Activated CD4-positive, CD25-positive, alpha-beta regulatory T cell treated with anti-CD3 and anti-CD28 coated beads, Interleukin-2, amount 50 U/mL, for 72 hours (primary cell): ENCODE data around the gene JAML.
A peak's percentile ranks its signal among the peaks of the same experiment; 100 is the strongest.
"Not testable (repeated sequence)": the region's sequence is repeated elsewhere in the genome, so short reads cannot be mapped to it uniquely, and the experiment has no call there.

Experiments
- DNase-seq: peaks from one replicate; pipeline ENCODE4 v3.0.0; 2021

Gene JAML

GRCh38 chr11:118192817-118193216 is 32.0 kb downstream of the JAML start:
- DNase-seq = not testable (repeated sequence)

DNA sequence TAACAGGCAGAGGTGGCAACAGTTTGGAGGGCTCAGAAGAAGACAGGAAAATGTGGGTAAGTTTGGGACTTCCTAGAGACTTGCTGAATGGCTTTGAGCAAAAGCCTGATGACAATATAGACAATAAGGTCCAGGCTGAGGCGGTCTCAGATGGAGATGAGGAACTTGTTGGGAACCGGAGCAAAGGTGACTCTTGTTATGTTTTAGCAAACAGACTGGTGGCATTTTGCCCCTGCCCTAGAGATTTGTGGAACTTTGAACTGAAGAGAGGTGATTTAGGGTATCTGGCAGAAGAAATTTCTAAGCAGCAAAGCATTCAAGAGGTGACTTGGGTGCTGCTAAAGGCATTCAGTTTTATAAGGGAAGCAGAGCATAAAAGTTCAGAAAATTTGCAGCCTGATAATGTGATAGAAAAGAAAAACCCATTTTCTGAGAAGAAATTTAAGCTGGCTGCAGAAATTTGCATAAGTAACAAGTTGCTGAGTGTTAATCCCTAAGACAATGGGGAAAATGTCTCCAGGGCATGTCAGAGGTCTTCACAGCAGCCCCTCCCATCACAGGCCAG is 33.8 kb downstream of the JAML start:
- not testable (repeated sequence) for DNase-seq

- no peak for DNase-seq
Measured at GRCh38 chr11:118186346-118187107, 38.3 kb downstream of the JAML start.

GRCh38 chr11:118184784-118185579 is 39.8 kb downstream of the JAML start:
- DNase-seq = no peak

DNA sequence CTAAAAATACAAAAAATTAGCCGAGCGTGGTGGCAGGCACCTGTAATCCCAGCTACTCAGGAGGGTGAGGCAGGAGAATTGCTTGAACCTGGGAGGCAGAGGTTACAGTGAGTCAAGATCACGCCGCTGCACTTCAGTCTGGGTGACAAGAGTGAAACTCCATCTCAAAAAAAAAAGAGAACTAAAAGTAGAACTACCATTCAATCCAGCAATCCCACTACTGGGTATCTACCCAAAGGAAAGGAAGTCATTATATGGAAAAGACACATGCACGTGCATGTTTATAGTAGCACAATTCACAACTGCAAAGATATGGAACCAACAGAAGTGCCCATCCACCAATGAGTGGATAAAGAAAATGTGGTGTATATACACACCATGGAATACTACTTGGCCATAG is 41.1 kb downstream of the JAML start:
- DNase-seq = not testable (repeated sequence)

DNA sequence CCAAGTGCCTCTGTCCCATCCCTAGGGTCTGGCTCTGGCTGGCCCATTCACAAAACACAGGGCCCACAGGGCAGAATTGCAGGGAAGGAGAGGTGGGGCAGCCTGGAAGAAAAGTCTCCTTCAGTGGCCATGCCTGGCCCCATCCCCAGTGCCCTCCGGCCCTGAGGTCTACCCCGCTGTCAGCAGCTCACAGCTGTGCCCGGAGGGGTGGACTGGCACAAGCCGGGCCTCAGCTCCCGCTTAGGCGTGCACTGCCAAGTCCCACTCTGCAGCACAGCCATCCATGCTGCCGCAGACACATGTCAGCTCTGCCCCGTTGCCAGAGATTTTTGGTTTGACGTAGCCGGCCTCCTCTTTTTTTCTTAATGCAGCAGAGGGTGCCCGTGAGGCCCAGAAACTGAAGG is 44.5 kb downstream of the JAML start:
- no peak for DNase-seq

GRCh38 chr11:118176778-118177134 is 48.1 kb downstream of the JAML start:
- DNase-seq = no peak

- DNase-seq = no peak
Measured at GRCh38 chr11:118175993-118176777, 48.6 kb downstream of the JAML start, which contains the start of gene SCN2B. Gene SCN2B, minus strand, starts transcription at chr11:118176639. Its CDS starts 208 bp downstream, at chr11:118176431.

DNA sequence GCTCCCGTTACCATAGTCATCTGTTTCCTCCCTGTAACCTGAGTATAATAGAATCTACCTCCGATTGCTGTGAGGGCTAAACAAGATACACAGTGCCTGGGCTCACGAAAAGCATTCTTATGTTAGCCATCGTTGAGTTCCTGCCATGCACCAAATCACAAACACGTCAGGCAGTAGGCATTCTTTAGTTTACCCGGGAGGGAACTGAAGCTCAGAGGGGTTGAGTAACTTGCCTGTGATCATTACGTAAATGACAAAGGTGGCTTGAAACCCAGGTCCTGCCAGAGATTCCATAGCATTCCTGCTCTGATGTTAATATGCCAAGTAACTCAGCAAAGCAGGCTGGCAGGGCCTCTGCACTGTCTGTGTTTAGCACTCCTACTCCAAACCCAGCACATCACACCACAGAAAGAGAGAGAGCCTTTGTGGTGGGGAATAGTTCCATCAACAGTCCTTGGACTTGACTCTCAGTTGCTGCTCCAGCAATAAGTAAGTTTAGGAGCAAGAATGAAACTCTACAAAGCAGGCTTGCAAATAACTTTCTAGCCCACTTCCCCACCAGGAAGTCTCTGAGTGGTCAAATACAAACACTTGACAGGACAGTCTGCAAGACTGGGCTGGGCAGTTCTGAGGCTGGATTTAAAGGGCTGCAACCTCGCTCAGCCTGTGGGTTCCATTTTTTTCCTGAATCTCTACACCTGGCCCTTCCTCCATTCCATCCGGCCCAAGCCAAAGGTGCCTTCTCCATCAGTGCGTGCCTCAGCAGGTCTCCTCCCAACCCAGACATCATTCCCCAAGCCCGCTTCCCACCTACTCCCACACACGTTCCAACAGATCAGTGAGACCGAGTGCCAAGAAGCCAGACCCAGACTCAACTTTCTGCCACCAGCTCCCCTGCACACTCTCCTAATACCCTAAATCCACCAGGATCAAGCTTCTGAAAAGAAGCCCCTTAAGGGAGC is 49.5 kb downstream of the JAML start:
- no peak for DNase-seq

DNA sequence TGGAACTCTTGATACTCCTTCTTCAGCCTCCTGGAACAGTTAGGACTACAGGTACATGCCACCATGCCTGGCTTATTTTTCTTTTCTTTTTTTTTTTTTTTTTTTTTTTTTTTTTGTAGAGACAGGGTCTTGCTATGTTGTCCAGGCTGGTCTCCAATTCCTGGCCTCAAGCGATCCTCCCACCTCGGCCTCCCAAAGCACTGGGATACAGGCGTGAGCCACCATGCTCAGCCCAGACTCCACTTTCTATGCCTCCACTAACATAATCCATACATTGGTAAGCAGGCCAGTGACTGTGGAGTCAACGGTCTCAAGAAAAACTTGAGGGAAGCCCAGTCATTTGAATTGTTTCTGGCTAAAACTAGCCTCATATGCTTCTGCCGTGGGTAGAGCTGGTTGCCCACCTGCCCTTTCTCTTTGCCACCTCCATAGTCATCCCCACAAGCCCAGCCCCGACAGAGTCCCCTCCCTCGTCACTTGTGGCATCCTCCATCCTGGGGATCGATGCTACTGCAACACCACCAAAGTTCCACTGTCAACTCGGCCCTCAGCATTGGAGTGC is 50.7 kb downstream of the JAML start:
- DNase-seq = no peak

GRCh38 chr11:118172356-118172755 is 52.5 kb downstream of the JAML start:
- no peak for DNase-seq

GRCh38 chr11:118171269-118172062 is 53.3 kb downstream of the JAML start:
- DNase-seq = peak; percentile 75

DNA sequence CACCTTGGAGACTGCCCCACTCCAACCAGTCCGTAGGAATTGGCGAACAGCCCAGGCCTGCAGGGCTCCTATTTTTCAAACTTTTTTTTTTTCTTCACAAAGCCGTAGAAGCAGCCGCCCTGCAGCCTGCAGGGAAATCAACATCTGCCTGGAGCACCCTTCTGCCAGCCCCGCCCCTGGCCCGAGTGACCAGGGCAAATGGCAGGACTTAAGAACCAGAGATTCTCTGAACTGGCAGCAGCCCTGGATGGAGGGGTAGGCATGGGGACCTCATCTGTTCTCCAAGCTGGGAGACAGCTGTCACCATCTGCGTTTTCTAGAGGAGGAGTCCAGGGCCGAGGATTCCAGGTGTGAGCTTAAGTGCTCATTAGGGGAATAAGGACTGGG is 53.9 kb downstream of the JAML start:
- no peak for DNase-seq

DNA sequence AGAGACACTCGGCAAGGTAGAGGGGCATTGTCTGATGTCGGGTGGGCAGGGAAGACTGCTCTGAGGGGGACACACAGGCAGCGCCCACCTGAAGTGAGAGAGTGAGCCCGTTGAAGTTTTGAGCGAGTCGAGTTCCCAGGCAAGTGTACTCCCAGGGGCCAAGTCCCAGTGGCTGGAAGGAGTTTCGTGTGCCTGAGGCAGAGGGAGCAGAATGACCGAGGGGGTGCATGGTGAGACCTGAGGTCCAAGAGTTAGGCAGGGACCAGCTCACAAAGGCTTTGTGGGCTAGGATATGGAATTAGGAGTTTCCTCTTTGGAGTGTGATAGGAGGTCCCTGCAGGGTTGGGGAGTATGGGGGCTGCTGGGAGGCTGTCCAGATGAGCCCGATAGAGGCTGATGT is 54.6 kb downstream of the JAML start:
- no peak for DNase-seq

DNA sequence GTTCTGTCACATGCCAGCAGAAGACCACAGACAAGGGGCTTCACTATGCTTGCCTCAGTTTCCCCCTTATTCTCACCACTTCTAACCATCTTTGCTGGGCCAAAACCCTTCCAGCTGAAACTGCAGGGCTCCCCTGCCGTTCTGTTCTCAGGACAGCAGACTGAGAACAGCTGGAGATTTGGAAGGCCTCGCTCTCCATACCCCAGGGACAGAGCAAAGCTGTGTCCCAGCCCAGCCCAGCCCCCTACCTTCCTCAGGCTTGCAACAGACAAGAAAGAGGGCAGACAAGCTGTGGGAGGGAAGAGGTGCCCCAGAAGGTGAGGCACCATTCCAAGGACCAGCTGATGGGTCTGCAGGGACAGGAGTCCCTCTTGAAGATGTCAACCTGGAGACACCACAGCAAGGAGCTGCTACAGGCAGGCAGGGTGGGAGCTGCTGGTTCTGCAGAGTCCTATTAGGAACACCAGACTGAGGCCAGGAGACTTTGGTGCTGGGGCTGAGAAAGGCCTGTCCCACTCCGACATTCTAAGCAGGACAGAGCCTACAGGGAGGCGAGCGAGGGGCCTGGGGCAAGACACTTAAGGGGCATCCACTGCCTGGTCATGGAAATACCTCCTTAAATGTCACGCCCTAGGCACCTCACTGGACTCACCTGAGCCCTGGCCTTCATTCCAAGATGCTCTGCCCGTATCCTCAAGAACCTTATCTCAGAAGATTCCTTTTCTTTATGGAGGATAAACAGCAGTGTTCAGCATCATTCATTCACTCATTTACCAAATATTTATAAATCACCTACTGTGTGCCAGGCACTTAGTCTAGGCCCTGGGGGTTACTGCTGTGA is 55.3 kb downstream of the JAML start:
- DNase-seq = no peak

GRCh38 chr11:118168751-118169150 is 56.1 kb downstream of the JAML start:
- DNase-seq = no peak

DNA sequence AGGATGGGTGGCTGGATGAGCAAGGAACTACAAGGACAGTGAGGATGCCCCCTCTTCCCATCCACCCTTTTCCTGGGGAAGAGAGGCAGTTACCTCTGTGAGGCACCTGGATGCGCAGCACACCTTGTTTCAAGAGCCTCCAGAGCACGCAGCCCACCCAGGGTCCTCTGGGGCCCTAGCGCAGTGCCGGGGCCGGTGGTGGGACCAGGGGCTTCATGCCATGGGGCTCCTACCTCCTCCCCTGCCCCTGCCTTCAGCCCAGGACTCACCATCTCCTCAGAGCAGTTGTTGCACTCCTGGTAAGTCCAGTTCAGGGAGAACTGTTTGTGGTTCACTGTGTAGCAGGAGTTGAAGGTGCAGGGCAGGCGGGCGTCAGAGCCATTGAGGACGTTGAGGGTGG is 56.5 kb downstream of the JAML start:
- no peak for DNase-seq

DNA sequence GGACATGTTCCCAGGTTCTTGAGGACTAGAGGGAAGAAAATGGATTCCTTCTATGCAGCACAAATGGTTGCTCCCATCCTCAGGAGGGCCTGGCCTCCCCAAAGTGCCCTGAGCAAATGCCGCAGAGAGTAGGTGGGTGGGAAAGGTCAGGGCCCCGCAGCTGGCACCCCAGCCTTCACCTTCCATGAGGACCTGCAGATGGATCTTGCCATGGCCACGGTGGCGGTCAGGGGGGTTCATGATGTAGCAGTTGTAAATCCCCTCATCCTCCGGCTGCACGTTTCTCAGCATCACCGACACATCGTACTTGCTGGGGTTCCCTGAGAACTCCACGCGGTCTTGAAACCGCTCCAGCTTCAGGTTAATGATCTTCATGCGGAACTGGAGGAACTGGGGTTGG is 56.9 kb downstream of the JAML start:
- no peak for DNase-seq

DNA sequence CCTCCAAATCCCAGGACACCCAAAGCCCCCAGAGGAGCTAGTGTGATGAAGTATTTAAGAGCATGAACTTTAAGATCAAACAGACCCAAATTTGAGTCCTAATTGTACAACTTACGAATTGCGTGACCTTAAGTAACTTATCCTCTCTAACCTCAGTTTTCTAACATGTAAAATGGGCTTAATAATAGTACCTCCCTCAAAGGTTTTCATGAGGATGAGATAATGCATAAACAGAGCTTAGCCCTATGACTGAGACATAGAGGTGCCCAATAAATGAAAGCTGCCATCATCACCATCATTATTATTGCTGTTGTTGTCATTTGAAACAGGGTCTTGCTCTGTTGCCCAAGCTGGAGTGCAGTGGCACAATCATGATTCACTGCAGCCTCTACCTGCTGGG is 57.6 kb downstream of the JAML start:
- no peak for DNase-seq

DNA sequence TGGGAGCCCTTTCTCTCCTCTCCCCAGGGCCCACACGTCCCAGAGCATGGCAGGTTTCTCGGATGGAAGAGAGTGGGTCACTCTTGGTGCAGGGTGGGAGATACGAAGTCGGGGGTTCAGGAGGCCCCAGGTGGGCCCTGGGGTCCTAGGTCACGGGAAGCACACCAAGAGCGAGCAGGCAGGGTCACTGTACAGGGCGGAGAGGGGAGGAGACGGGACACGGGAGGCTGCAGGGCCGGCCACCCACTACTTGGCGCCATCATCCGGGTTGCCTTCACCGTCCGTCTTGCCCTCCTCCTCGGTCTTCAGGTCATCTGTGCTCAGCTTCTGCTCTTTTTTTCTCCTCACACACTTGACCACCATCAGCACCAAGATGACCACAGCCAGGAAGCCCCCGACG is 58.2 kb downstream of the JAML start:
- DNase-seq = no peak
